Activated CD4-positive, alpha-beta T cell treated with anti-CD3 and anti-CD28 coated beads, Interleukin-2, amount 10 ng/mL, durations not matched to agents 24 days and 14 days (primary cell): ENCODE data around the gene ZNF280A. TPM values are rescaled to one million over a fixed set of nuclear protein-coding genes. Genes with fewer than 3 reads are reported as not detected.
"Not testable (repeated sequence)": the region's sequence is repeated elsewhere in the genome, so short reads cannot be mapped to it uniquely, and the experiment has no call there.

Source experiments
- DNase-seq: peaks from one replicate; pipeline ENCODE4 v3.0.0; 2022
- H3K27ac Mint-ChIP-seq: one replicate; pipeline ENCODE4 v1.8.0; 2022; ENCODE audit warnings: mild to moderate bottlenecking, mixed read lengths
- H3K27me3 Mint-ChIP-seq: one replicate; pipeline ENCODE4 v1.8.0; 2022; ENCODE audit warnings: mixed read lengths
- H3K36me3 Mint-ChIP-seq: one replicate; pipeline ENCODE4 v1.8.0; 2022; ENCODE audit warnings: low read depth, mild to moderate bottlenecking, mixed read lengths
- H3K4me1 Mint-ChIP-seq: one replicate; pipeline ENCODE4 v1.8.0; 2021; ENCODE audit warnings: mixed read lengths
- H3K4me3 Mint-ChIP-seq: one replicate; pipeline ENCODE4 v1.8.0; 2022; ENCODE audit warnings: mild to moderate bottlenecking, moderate library complexity, mixed read lengths
- H3K9me3 Mint-ChIP-seq: one replicate; pipeline ENCODE4 v1.8.0; 2021; ENCODE audit warnings: mixed read lengths
- intact Hi-C: fragments of 100-400 bp; cut with micrococcal nuclease; formaldehyde crosslinking; loops from one replicate; pipeline ENCODE4 v1.15.1; 2023
- total RNA-seq: library from RNA; stranded (reverse); gene quantifications from 2 replicates; pipeline ENCODE4 v1.2.3, GENCODE V29; 2022

The ZNF280A gene
- total RNA-seq, 1 donor from 2014 or later, result not detected

DNA sequence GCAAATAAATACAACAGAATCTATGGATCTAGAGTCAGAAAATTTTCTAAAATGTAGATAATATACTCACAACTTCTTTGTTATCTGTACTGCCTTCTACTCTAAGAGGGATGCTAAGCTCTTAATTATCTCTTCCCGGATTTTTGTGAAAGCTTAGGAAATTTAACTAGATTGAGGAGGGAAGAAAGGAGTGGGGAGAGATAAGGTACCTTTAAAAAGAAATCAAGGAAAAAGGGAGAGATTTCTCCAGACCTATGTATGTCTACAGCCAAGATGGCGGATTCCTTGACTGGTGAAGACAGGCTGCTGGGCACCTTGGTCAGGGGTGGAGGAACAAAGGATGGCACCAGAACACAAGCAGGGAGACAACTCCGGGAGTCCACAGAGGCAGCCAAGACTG, 34.5 kb downstream of the ZNF280A start:
- peaks cover 7% of the 10 kb centered on the region for H3K36me3 Mint-ChIP-seq
- DNase-seq, result no peak
- H3K4me3 Mint-ChIP-seq, result no peak overlapping the region
- no peaks in the 10 kb centered on the region for H3K9me3 Mint-ChIP-seq
- H3K27ac Mint-ChIP-seq, result no peak overlapping the region
- no peaks in the 10 kb centered on the region for H3K4me1 Mint-ChIP-seq
- intact Hi-C loops, result no loop called here
- no peaks in the 10 kb centered on the region for H3K27me3 Mint-ChIP-seq

- intact Hi-C loops, result no loop called here
- no peak for DNase-seq
- Mint-ChIP-seq H3K27me3 (no peaks in the 10 kb centered on the region), H3K36me3 (peaks cover 7% of the 10 kb centered on the region), H3K27ac (no peak overlapping the region), H3K4me1 (no peaks in the 10 kb centered on the region), H3K9me3 (no peaks in the 10 kb centered on the region), H3K4me3 (no peak overlapping the region)
Observed at GRCh38 chr22:22484023-22484422, 36.0 kb downstream of the ZNF280A start.

- intact Hi-C loops, result no loop called here
- Mint-ChIP-seq H3K4me1 (no peaks in the 10 kb centered on the region), H3K4me3 (no peak overlapping the region), H3K36me3 (no peaks in the 10 kb centered on the region), H3K9me3 (no peaks in the 10 kb centered on the region), H3K27ac (no peak overlapping the region), H3K27me3 (no peaks in the 10 kb centered on the region)
- DNase-seq, result no peak
Observed at GRCh38 chr22:22480940-22481339, 39.1 kb downstream of the ZNF280A start.

GRCh38 chr22:22479999-22480532, 40.0 kb downstream of the ZNF280A start:
- H3K27ac Mint-ChIP-seq, result no peak overlapping the region
- H3K36me3 Mint-ChIP-seq, result no peaks in the 10 kb centered on the region
- no peaks in the 10 kb centered on the region for H3K9me3 Mint-ChIP-seq
- DNase-seq, result no peak
- no peaks in the 10 kb centered on the region for H3K27me3 Mint-ChIP-seq
- intact Hi-C loops, result no loop called here
- H3K4me3 Mint-ChIP-seq, result no peak overlapping the region
- no peaks in the 10 kb centered on the region for H3K4me1 Mint-ChIP-seq

GRCh38 chr22:22479116-22479515, 41.0 kb downstream of the ZNF280A start:
- no peaks in the 10 kb centered on the region for H3K4me1 Mint-ChIP-seq
- H3K9me3 Mint-ChIP-seq, result no peaks in the 10 kb centered on the region
- no peak overlapping the region for H3K27ac Mint-ChIP-seq
- DNase-seq, result no peak
- peaks cover 1% of the 10 kb centered on the region for H3K27me3 Mint-ChIP-seq
- no peaks in the 10 kb centered on the region for H3K36me3 Mint-ChIP-seq
- no peak overlapping the region for H3K4me3 Mint-ChIP-seq
- intact Hi-C loops, result no loop called here

DNA sequence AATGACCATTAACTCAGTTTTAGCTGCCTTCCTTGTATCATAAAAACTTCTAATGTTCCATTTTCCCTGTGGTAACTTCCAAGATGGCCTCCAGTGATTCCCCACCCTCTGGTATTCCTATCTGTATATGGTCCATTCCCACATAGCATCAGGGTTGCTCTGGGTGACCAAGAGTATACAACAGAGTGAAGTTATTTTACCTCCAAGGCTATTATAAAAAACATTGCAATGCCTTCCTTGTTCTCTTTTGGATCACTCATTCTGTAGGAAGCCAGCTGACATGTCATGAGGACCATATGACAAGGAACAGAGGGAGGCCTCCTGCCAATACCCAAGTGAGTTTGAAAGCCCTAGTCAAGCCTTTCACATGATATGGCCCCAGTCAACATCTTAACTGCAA, 41.6 kb downstream of the ZNF280A start:
- Mint-ChIP-seq H3K4me3 (no peak overlapping the region), H3K9me3 (no peaks in the 10 kb centered on the region), H3K36me3 (no peaks in the 10 kb centered on the region), H3K27me3 (peaks cover 1% of the 10 kb centered on the region), H3K27ac (no peak overlapping the region), H3K4me1 (no peaks in the 10 kb centered on the region)
- intact Hi-C loops, result no loop called here
- DNase-seq, result no peak

DNA sequence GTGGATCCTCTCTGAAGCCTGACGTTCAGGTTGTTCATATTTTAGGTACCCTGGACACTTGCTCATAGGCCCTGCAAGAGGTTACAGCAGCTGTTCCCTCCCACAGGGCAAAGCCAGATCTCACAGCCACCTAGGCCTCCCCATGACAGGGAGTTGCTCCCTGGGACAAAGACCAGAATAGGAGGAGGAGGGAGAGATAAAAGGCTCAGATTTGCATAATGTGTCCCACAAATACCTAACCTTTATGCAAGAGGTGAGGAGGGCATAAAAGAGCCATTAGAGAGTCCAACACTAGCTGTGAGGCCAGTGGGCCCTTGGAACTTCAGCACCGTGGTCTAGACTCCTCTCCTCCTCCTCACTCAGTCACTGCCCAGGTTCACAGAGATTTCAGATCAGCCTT, 45.3 kb downstream of the ZNF280A start:
- intact Hi-C loops, result no loop called here
- Mint-ChIP-seq H3K9me3 (peaks cover 3% of the 10 kb centered on the region), H3K27ac (no peak overlapping the region), H3K4me3 (no peak overlapping the region), H3K36me3 (no peaks in the 10 kb centered on the region), H3K27me3 (peaks cover 6% of the 10 kb centered on the region), H3K4me1 (no peaks in the 10 kb centered on the region)
- no peak for DNase-seq

DNA sequence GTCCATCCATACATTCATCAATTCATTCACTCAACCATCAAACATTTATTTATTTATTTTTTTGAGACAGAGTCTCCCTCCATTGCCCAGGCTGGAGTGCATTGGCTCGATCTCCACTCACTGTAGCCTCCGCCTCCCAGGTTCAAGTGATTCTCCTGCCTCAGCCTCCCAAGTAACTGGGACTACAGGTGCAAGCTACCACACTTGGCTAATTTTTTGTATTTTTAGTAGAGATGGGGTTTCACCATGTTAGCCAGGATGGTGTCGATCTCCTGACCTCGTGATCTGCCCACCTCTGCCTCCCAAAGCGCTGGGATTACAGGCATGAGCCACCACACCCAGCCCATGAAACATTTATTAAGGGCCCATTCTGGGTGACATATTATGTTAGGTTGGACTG, 49.0 kb downstream of the ZNF280A start:
- DNase-seq, H3K4me1 Mint-ChIP-seq, H3K27ac Mint-ChIP-seq, H3K9me3 Mint-ChIP-seq, intact Hi-C loops, H3K4me3 Mint-ChIP-seq, H3K36me3 Mint-ChIP-seq: not testable (repeated sequence)
- peaks cover 19% of the 10 kb centered on the region for H3K27me3 Mint-ChIP-seq

DNA sequence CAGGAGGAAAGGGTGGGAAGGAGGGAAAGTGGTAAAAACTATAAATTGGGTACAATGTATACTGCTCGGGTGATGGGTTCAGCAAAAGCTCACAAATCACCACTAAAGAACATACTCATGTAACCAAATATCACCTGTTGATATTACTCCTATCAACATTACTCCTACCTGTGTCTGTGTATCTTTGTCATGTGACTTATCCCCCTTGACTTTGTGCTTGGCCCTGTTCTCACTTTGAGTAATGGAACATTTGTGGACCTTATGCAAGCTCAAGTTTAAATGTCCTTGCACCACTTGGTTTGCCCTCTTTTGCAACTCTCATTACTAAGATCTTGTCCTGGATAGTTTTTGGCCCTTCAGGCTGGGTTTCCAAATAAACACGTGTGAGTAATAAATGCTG, 50.5 kb downstream of the ZNF280A start:
- intact Hi-C loops, result loop anchor here (10.0 kb wide), 1 partner anchor 225 kb away; no protein-coding TSS in a partner anchor
- no peak for DNase-seq
- H3K4me3 Mint-ChIP-seq, result no peak overlapping the region
- H3K36me3 Mint-ChIP-seq, result no peaks in the 10 kb centered on the region
- H3K27ac Mint-ChIP-seq, result no peak overlapping the region
- no peaks in the 10 kb centered on the region for H3K4me1 Mint-ChIP-seq
- peaks cover 20% of the 10 kb centered on the region for H3K27me3 Mint-ChIP-seq
- peaks cover 10% of the 10 kb centered on the region for H3K9me3 Mint-ChIP-seq

DNA sequence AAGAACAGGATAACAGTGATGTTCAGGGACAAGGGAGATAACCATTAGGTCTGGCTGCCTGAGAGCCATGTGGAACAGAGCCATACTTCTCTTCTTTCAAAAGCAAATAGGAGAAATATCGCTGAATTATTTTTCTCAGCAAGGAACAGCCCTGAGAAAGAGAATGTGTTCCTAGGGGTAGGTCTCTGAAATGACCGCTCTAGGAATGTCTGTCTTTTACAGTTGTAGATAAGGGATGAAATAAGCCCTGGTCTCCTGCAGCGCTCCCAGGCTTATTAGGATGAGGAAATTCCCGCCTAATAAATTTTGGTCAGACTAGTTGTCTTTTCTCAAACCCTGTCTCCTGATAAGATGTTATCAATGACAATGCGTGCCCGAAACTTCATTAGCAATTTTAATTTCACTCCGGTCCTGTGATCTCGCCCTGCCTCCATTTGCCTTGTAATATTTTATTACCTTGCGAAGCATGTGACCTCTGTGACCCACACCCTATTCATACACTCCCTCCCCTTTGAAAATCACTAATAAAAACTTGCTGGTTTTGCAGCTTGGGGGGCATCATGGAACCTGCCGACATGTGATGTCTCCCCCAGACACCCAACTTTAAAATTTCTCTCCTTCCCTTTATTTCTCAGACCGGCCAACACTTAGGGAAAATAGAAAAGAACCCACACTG, 51.1 kb downstream of the ZNF280A start:
- not testable (repeated sequence) for H3K27ac Mint-ChIP-seq, H3K36me3 Mint-ChIP-seq, H3K4me1 Mint-ChIP-seq, DNase-seq, H3K4me3 Mint-ChIP-seq, H3K9me3 Mint-ChIP-seq
- peaks cover 22% of the 10 kb centered on the region for H3K27me3 Mint-ChIP-seq
- intact Hi-C loops, result loop anchor here (10.0 kb wide), 1 partner anchor 226 kb away; no protein-coding TSS in a partner anchor

DNA sequence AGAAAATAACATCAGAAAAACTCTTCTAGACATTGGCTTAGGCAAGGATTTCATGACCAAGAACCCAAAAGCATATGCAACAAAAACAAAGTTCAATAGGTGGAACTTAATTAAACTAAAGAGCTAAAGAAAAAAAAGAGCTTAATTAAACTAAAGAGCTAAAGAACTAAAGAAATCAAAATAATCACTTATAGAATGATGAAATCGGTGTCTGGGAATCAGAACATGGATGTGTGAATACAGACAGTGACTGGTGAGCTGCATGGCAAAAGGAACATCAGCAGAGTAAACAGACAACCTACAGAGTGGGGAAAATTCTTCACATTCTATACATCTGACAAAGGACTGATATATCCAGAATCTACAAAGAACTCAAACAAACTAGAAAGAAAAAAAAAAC, 53.0 kb downstream of the ZNF280A start:
- Mint-ChIP-seq H3K9me3 (peaks cover 10% of the 10 kb centered on the region), H3K4me3 (no peak overlapping the region)

GRCh38 chr22:22465782-22466181, 54.3 kb downstream of the ZNF280A start:
- intact Hi-C loops, result loop anchor here (10.0 kb wide), 1 partner anchor 229 kb away; no protein-coding TSS in a partner anchor
- Mint-ChIP-seq H3K4me1 (no peaks in the 10 kb centered on the region), H3K4me3 (no peak overlapping the region), H3K36me3 (no peaks in the 10 kb centered on the region), H3K9me3 (peaks cover 10% of the 10 kb centered on the region), H3K27ac (no peak overlapping the region), H3K27me3 (peaks cover 30% of the 10 kb centered on the region)
- no peak for DNase-seq

More for the DNA sequence above, 53.0 kb downstream of the ZNF280A start:
- Mint-ChIP-seq H3K4me1 (no peaks in the 10 kb centered on the region), H3K27ac (no peak overlapping the region), H3K36me3 (no peaks in the 10 kb centered on the region), H3K27me3 (peaks cover 30% of the 10 kb centered on the region)
- no peak for DNase-seq
- intact Hi-C loops, result loop anchor here (10.0 kb wide), 1 partner anchor 228 kb away; no protein-coding TSS in a partner anchor

GRCh38 chr22:22465094-22465602, 54.9 kb downstream of the ZNF280A start:
- Mint-ChIP-seq H3K4me3 (no peak overlapping the region), H3K36me3 (no peaks in the 10 kb centered on the region), H3K4me1 (no peaks in the 10 kb centered on the region), H3K9me3 (peaks cover 10% of the 10 kb centered on the region), H3K27ac (no peak overlapping the region), H3K27me3 (peaks cover 30% of the 10 kb centered on the region)
- DNase-seq, result no peak
- intact Hi-C loops, result loop anchor here (10.0 kb wide), 1 partner anchor 230 kb away; no protein-coding TSS in a partner anchor

- peaks cover 25% of the 10 kb centered on the region for H3K27me3 Mint-ChIP-seq
- peaks cover 5% of the 10 kb centered on the region for H3K9me3 Mint-ChIP-seq
- no peak for DNase-seq
- no peak overlapping the region for H3K4me3 Mint-ChIP-seq
- no peaks in the 10 kb centered on the region for H3K36me3 Mint-ChIP-seq
- H3K4me1 Mint-ChIP-seq, result no peaks in the 10 kb centered on the region
- H3K27ac Mint-ChIP-seq, result no peak overlapping the region
- intact Hi-C loops, result loop anchor here (5.0 to 10.0 kb wide), 2 partner anchors 113 to 230 kb away; no protein-coding TSS in a partner anchor
Observed at GRCh38 chr22:22464541-22465054, 55.5 kb downstream of the ZNF280A start.
